ENCODE measurements around the gene LCE1E.

Gene LCE1E

DNA sequence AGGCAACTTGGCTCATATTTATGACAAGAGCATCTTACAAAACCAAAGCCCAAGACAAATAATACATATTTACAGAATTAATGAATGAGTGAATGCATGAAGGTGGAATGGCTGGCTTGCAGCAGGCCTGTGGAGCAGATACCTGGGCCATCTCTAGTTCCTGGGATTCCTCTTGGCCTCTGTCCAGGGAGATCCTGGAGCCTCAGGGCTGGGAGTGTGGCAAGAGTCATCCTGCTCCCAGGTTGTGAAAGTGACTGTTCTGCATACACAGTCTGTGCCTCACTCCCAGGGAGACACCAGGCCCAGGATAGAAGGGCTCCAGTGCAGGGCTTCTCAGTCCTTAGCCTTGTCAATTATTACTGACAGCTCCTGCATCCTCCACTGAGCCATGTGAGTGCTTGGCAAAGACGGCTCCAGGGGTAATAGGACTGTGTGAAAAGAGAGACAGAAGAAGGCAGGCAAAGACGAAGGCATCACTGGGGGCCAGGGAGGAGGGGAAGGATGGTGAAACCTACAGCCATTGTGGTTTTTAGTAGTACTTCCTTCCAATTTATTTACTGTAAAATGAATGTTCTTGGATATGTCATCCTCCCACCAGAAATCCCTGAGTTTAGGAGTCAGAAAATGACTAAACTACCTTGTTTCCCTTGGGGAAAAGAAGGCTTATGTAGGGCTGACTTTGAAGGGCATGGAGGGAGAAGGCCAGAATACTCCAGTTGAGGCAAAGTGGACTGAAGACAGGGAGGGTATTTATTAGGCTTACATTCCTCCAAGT, 42.5 kb upstream of the LCE1E start:
- no peaks in the 10 kb centered on the region for H3K27me3 ChIP-seq (ENCODE audit: insufficient read depth, poor library complexity, severe bottlenecking)
- no peaks in the 10 kb centered on the region for H3K9me3 ChIP-seq (ENCODE audit: severe bottlenecking)
- ATAC-seq (ENCODE audit: low read depth) (peak; percentile 92), DNase-seq (ENCODE audit: low spot score) (peak; percentile 85)
- H3K27ac ChIP-seq (ENCODE audit: poor library complexity, severe bottlenecking): peak overlapping the region; percentile 67
- H3K4me1 ChIP-seq (ENCODE audit: insufficient read depth, poor library complexity, severe bottlenecking): peaks cover 53% of the 10 kb centered on the region
- H3K4me3 ChIP-seq (ENCODE audit: severe bottlenecking): no peak overlapping the region
- TF ChIP-seq CTCF (IDR thresholded peaks at IDR 0.05; ENCODE audit: poor library complexity, severe bottlenecking): no peak
- no peaks in the 10 kb centered on the region for H3K36me3 ChIP-seq (ENCODE audit: low read depth)

GRCh38 chr1:152745289-152745704, 40.8 kb upstream of the LCE1E start:
- Histone ChIP-seq H3K27ac (ENCODE audit: poor library complexity, severe bottlenecking) (peak overlapping the region; percentile 67), H3K27me3 (ENCODE audit: insufficient read depth, poor library complexity, severe bottlenecking) (no peaks in the 10 kb centered on the region), H3K4me3 (ENCODE audit: severe bottlenecking) (no peak overlapping the region), H3K4me1 (ENCODE audit: insufficient read depth, poor library complexity, severe bottlenecking) (peaks cover 42% of the 10 kb centered on the region), H3K9me3 (ENCODE audit: severe bottlenecking) (no peaks in the 10 kb centered on the region), H3K36me3 (ENCODE audit: low read depth) (no peaks in the 10 kb centered on the region)
- no peak for DNase-seq (ENCODE audit: low spot score)
- ATAC-seq (ENCODE audit: low read depth): peak; percentile 65
- peak; percentile 40 for TF ChIP-seq CTCF (IDR thresholded peaks at IDR 0.05; ENCODE audit: poor library complexity, severe bottlenecking)

DNA sequence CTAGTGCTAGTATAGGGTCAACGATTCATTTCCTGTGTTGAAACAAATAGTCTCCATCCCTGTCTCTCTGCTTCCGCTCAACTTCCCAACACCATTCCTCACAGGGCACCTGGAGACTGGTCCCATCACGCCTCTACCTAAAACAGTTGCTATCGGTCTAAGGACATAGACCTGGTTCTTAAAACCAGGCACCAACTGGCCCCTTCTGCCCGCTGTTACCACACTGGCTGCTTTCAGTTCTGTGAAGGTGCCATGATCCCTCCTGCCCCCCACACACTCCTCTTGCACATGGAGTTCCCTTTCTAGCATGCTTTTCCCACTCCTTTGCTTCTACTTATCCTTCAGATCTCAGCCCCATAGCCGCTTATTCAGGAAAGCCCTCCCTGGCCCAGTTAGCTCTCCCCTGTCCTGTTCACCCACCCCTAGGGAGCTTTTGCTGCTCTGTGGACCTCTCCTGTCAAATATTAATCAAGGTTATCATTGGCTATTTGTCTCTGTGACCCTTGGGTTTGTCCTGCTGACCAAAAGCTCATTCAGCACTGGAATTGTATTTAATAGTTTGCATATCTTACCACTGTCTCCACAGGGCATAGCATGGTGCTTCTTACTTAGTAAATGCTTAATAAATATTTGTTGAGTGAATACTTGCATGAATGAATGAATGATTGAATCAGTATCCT, 40.2 kb upstream of the LCE1E start:
- Histone ChIP-seq H3K36me3 (ENCODE audit: low read depth) (no peaks in the 10 kb centered on the region), H3K9me3 (ENCODE audit: severe bottlenecking) (no peaks in the 10 kb centered on the region), H3K27ac (ENCODE audit: poor library complexity, severe bottlenecking) (peak overlapping the region; percentile 67), H3K4me3 (ENCODE audit: severe bottlenecking) (no peak overlapping the region), H3K4me1 (ENCODE audit: insufficient read depth, poor library complexity, severe bottlenecking) (peaks cover 40% of the 10 kb centered on the region), H3K27me3 (ENCODE audit: insufficient read depth, poor library complexity, severe bottlenecking) (no peaks in the 10 kb centered on the region)
- ATAC-seq (ENCODE audit: low read depth) (no peak), DNase-seq (ENCODE audit: low spot score) (no peak)
- TF ChIP-seq CTCF (IDR thresholded peaks at IDR 0.05; ENCODE audit: poor library complexity, severe bottlenecking): no peak

DNA sequence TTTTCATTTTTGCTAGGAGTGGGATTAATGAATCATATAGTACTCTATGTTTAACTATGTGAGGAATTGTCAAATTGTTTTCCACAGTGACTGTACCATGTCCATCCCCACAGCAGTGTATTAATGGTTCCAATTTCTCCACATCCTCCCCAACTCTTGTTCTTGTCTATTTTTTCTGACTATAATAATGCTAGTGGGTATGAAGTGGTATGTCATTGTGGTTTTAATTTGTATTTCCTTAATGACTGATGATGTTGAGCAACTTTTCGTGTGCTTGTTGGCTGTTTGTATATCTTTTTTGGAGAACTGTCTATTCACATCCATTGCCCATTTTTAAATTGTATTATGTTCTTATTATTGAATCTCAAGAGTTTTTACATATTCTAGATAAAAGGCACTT, 38.2 kb upstream of the LCE1E start:
- DNase-seq (ENCODE audit: low spot score) (no peak), ATAC-seq (ENCODE audit: low read depth) (no peak)
- no peaks in the 10 kb centered on the region for H3K27me3 ChIP-seq (ENCODE audit: insufficient read depth, poor library complexity, severe bottlenecking)
- TF ChIP-seq CTCF (IDR thresholded peaks at IDR 0.05; ENCODE audit: poor library complexity, severe bottlenecking): no peak
- H3K4me3 ChIP-seq (ENCODE audit: severe bottlenecking): no peak overlapping the region
- H3K36me3 ChIP-seq (ENCODE audit: low read depth): no peaks in the 10 kb centered on the region
- H3K27ac ChIP-seq (ENCODE audit: poor library complexity, severe bottlenecking): no peak overlapping the region
- peaks cover 38% of the 10 kb centered on the region for H3K4me1 ChIP-seq (ENCODE audit: insufficient read depth, poor library complexity, severe bottlenecking)
- H3K9me3 ChIP-seq (ENCODE audit: severe bottlenecking): no peaks in the 10 kb centered on the region

DNA sequence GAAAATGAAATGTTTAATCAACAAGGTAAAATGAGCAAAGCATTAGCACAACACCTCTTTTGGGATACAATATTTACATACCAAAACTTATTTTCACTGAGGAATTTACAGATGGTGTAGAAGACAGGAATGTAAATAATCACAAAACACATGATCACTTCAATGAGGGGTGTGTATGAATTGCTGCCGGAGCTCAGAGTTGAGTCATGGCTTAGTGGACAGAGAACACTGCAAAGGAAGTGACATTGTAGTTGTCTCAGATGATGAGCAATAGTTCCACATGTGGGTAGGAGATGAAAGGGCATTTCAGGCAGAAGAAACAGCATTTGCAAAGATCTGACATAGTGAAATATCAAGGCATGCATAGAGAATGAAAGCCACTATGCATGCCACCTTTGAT, 33.8 kb upstream of the LCE1E start:
- ATAC-seq (ENCODE audit: low read depth) (peak; percentile 96), DNase-seq (ENCODE audit: low spot score) (no peak)
- Histone ChIP-seq H3K9me3 (ENCODE audit: severe bottlenecking) (no peaks in the 10 kb centered on the region), H3K4me3 (ENCODE audit: severe bottlenecking) (no peak overlapping the region), H3K27ac (ENCODE audit: poor library complexity, severe bottlenecking) (peak overlapping the region; percentile 48), H3K27me3 (ENCODE audit: insufficient read depth, poor library complexity, severe bottlenecking) (no peaks in the 10 kb centered on the region), H3K4me1 (ENCODE audit: insufficient read depth, poor library complexity, severe bottlenecking) (peaks cover 10% of the 10 kb centered on the region), H3K36me3 (ENCODE audit: low read depth) (no peaks in the 10 kb centered on the region)
- no peak for TF ChIP-seq CTCF (IDR thresholded peaks at IDR 0.05; ENCODE audit: poor library complexity, severe bottlenecking)

Data from RWPE2 (cell line).